Parathyroid adenoma (tissue), 2 donors: Measurements from ENCODE around the gene ATF7.

Source experiments
- H2AFZ ChIP-seq: fragments of 300-600 bp; sonication (generic); one replicate; pipeline ENCODE4 v1.7.0; 2017; ENCODE audit warnings: antibody characterized with exemption, mild to moderate bottlenecking
- H3K27ac ChIP-seq: fragments of 300-600 bp; sonication (generic); one replicate; pipeline ENCODE4 v1.7.0; 2017
- H3K27me3 ChIP-seq: fragments of 300-600 bp; sonication (generic); one replicate; pipeline ENCODE4 v1.7.0; 2017; ENCODE audit warnings: low read length; ENCODE audit not compliant: control insufficient read depth, insufficient read depth
- H3K36me3 ChIP-seq: fragments of 300-600 bp; sonication (generic); one replicate; pipeline ENCODE4 v1.7.0; 2017; ENCODE audit warnings: low read length; ENCODE audit not compliant: control insufficient read depth, insufficient read depth
- H3K4me1 ChIP-seq: fragments of 300-600 bp; sonication (generic); one replicate; pipeline ENCODE4 v1.7.0; 2017; ENCODE audit warnings: control low read depth
- H3K4me2 ChIP-seq: fragments of 300-600 bp; sonication (generic); one replicate; pipeline ENCODE4 v1.7.0; 2017; ENCODE audit warnings: low read length
- H3K4me3 ChIP-seq: fragments of 300-600 bp; sonication (generic); one replicate; pipeline ENCODE4 v1.7.0; 2017; ENCODE audit warnings: low read depth, low read length
- H3K79me2 ChIP-seq: fragments of 300-600 bp; sonication (generic); one replicate; pipeline ENCODE4 v1.7.0; 2017; ENCODE audit warnings: control low read depth
- H3K9ac ChIP-seq: fragments of 300-600 bp; sonication (generic); one replicate; pipeline ENCODE4 v1.7.0; 2017; ENCODE audit warnings: mild to moderate bottlenecking
- H3K9me3 ChIP-seq: fragments of 300-600 bp; sonication (generic); one replicate; pipeline ENCODE4 v1.7.0; 2017; ENCODE audit warnings: low read length; ENCODE audit not compliant: control insufficient read depth
- TF ChIP-seq, protein P1 (sequence below): fragments of 300-600 bp; sonication (generic); IDR thresholded peaks from one replicate; pipeline ENCODE4 v1.7.0; 2017; ENCODE audit warnings: antibody characterized with exemption, mild to moderate bottlenecking
- donor health status: primary hyperparathyroidism.

ATF7 gene

DNA sequence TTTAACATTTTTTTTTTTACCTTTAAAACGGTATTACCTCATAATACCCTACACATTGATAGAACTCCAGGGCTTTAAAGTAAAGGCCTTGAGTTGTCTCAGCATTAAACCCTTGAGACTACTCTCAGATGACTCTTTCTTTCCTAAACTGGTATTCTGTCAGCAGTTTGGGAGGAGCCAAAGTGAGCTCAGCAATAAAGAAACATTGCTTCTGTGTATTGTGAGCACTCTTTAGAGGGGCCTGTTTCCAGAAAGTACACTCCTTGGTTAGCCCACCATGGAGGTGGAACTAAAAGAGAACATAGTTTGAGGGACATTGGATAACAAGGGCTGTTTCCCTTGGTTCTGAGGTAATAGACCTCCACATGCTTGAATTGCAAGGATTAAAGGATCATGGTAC lies 147.3 kb downstream of the ATF7 start:
- Histone ChIP-seq H3K4me1 (peaks cover 22% of the 10 kb centered on the region), H3K4me3 (no peak overlapping the region), H3K4me2 (no peak overlapping the region), H3K27me3 (no peaks in the 10 kb centered on the region), H3K79me2 (peaks cover 17% of the 10 kb centered on the region), H3K27ac (no peak overlapping the region), H2AFZ (no peak overlapping the region), H3K9me3 (no peaks in the 10 kb centered on the region), H3K36me3 (no peaks in the 10 kb centered on the region), H3K9ac (no peak overlapping the region)
- TF ChIP-seq, protein P1, sequence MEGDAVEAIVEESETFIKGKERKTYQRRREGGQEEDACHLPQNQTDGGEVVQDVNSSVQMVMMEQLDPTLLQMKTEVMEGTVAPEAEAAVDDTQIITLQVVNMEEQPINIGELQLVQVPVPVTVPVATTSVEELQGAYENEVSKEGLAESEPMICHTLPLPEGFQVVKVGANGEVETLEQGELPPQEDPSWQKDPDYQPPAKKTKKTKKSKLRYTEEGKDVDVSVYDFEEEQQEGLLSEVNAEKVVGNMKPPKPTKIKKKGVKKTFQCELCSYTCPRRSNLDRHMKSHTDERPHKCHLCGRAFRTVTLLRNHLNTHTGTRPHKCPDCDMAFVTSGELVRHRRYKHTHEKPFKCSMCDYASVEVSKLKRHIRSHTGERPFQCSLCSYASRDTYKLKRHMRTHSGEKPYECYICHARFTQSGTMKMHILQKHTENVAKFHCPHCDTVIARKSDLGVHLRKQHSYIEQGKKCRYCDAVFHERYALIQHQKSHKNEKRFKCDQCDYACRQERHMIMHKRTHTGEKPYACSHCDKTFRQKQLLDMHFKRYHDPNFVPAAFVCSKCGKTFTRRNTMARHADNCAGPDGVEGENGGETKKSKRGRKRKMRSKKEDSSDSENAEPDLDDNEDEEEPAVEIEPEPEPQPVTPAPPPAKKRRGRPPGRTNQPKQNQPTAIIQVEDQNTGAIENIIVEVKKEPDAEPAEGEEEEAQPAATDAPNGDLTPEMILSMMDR = no peak

DNA sequence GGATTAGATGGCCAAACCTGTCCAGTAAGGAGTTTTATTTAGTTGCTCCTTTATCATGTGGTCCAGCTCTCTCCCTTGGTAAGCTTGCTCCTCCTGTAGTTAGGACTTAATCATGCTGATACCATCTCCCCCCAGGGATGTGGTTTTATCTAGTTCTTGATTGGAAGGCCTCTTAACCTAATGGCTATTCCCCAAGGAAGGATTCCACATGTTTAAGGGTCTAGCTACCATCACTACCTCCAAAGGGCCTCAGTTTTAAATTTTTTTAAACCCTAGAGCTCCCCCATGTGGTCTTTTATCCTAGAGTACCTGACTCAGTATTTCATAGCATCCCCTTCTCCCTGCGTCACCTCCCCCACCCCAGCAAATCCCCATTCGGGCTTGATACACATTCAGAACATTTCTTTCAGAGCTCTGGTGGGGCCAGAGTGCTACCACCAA lies 149.4 kb downstream of the ATF7 start:
- H3K27me3 ChIP-seq = no peaks in the 10 kb centered on the region
- no peaks in the 10 kb centered on the region for H3K36me3 ChIP-seq
- H3K9me3 ChIP-seq = no peaks in the 10 kb centered on the region
- peak overlapping the region; percentile 21 for H3K27ac ChIP-seq
- no peak overlapping the region for H3K4me3 ChIP-seq
- no peak overlapping the region for H2AFZ ChIP-seq
- peaks cover 22% of the 10 kb centered on the region for H3K79me2 ChIP-seq
- no peak overlapping the region for H3K9ac ChIP-seq
- TF ChIP-seq, protein P1 = peak; percentile 28
- peaks cover 41% of the 10 kb centered on the region for H3K4me1 ChIP-seq
- no peak overlapping the region for H3K4me2 ChIP-seq

DNA sequence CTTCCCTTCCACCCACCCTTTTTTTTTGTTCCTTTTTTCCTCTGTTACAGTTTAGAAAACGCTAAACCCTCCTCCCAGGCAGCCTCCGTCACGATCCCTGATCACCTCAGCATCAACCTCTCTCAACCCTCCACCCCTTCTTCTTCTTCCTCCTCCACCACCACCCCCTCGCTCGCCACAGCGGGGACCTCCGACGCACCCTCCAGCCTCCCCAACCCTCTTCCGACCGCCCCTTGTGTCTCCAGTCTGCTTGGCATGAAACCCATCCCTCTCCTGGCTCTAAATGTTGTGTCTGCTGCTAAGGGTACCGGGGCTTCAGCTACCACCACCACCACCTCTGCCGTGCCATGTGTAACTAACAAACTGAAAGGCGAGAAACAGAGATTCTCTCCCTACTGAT lies 151.4 kb downstream of the ATF7 start:
- TF ChIP-seq, protein P1 = no peak
- Histone ChIP-seq H3K9me3 (no peaks in the 10 kb centered on the region), H3K4me1 (peaks cover 44% of the 10 kb centered on the region), H3K9ac (no peak overlapping the region), H3K4me2 (no peak overlapping the region), H3K27me3 (no peaks in the 10 kb centered on the region), H3K36me3 (no peaks in the 10 kb centered on the region), H3K4me3 (no peak overlapping the region), H3K79me2 (peaks cover 22% of the 10 kb centered on the region), H3K27ac (no peak overlapping the region), H2AFZ (no peak overlapping the region)

DNA sequence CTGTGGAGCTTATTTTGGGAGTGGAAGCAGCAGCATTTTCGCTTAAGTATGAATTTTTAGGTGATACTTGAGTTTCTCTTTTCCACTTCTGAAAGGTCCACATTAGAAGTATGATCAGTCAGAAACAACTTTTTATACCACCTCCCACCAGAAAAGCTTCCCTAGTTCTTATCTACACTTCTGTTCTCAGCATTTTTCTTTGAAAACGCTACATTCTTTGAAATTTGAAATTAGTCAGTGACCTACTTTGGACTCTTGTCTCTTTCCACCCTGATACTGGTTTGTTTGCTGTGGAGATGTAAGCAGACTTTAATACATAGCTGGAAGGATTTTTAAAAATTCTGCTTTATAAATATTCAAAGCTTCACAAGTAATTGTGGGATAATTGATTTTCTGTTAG lies 152.1 kb downstream of the ATF7 start:
- Histone ChIP-seq H3K79me2 (peaks cover 22% of the 10 kb centered on the region), H3K9me3 (no peaks in the 10 kb centered on the region), H2AFZ (no peak overlapping the region), H3K4me1 (peaks cover 44% of the 10 kb centered on the region), H3K9ac (no peak overlapping the region), H3K4me3 (no peak overlapping the region), H3K4me2 (no peak overlapping the region), H3K36me3 (no peaks in the 10 kb centered on the region), H3K27me3 (no peaks in the 10 kb centered on the region), H3K27ac (peak overlapping the region; percentile 1)
- TF ChIP-seq, protein P1 = no peak

DNA sequence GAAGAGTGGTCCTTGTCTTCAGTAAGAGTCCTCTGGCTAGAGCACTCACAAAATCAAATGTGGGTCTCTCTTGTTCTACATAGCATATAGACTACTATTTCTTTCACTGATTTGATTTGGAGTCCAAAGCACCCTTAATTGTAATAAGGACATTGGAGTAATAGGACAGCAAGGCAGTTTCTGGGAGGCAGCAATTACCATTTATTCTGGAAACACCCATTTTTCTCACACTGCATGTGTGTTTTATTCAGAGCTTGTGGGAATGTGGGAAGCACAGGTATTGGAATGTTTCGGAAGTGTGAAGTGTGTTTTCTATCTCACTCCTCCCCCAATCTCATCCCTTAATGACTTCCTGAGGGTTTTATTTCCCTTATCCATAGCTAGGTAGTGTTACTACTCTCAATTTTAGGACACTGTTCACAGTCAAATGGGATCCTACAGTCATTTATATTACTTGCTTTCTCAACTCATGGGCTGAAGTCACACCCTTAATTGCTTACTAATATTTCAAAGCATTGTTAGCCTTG lies 154.1 kb downstream of the ATF7 start:
- Histone ChIP-seq H3K4me2 (no peak overlapping the region), H3K9me3 (no peaks in the 10 kb centered on the region), H3K27me3 (no peaks in the 10 kb centered on the region), H3K4me3 (no peak overlapping the region), H3K79me2 (peaks cover 24% of the 10 kb centered on the region), H3K27ac (no peak overlapping the region), H3K9ac (no peak overlapping the region), H2AFZ (no peak overlapping the region), H3K4me1 (peaks cover 40% of the 10 kb centered on the region), H3K36me3 (no peaks in the 10 kb centered on the region)
- TF ChIP-seq, protein P1 = no peak
